Cardiac fibroblast (primary cell): ENCODE data around the gene TTC12.

Source experiments
- DNase-seq, 2 donors: peaks; one replicate each; pipeline versions ENCODE4 v3.0.0 to v3.0.0-alpha.2; 2010; ENCODE audit warnings: low read depth in 2 of 2
- H3K4me3 ChIP-seq, 2 donors: replicated peaks in 1 of 2; 1 replicate in 1 of 2; 2 replicates in 1 of 2; pipeline ENCODE4 v1.5.1; 2011; ENCODE audit warnings: low read depth in 2 of 2, low read length in 2 of 2, mild to moderate bottlenecking in 2 of 2, moderate library complexity in 1 of 2
- CTCF ChIP-seq: IDR thresholded peaks from one replicate; pipeline ENCODE4 v1.5.1; 2011; ENCODE audit warnings: low read depth, mild to moderate bottlenecking, low read length, inconsistent platforms

TTC12 gene

GRCh38 chr11:113322158-113322557 is 7.8 kb downstream of the TTC12 start:
- TF ChIP-seq CTCF, result no peak
- no peak for DNase-seq
- H3K4me3 ChIP-seq, result no peak overlapping the region

GRCh38 chr11:113324250-113324649 is 9.9 kb downstream of the TTC12 start:
- no peak overlapping the region for H3K4me3 ChIP-seq
- no peak for TF ChIP-seq CTCF
- DNase-seq, result no peak

- DNase-seq, result no peak
- no peak overlapping the region for H3K4me3 ChIP-seq
- TF ChIP-seq CTCF, result no peak
Observed at GRCh38 chr11:113329725-113330124, 15.3 kb downstream of the TTC12 start.

GRCh38 chr11:113331441-113331840 is 17.1 kb downstream of the TTC12 start:
- no peak for DNase-seq
- H3K4me3 ChIP-seq, result no peak overlapping the region
- no peak for TF ChIP-seq CTCF

- H3K4me3 ChIP-seq, result no peak overlapping the region
- no peak for DNase-seq
- TF ChIP-seq CTCF, result no peak
Observed at GRCh38 chr11:113332023-113332422, 17.6 kb downstream of the TTC12 start.

- no peak overlapping the region for H3K4me3 ChIP-seq
- no peak for TF ChIP-seq CTCF
- no peak for DNase-seq
Observed at GRCh38 chr11:113332638-113333329, 18.4 kb downstream of the TTC12 start.

- no peak for DNase-seq
- no peak for TF ChIP-seq CTCF
- H3K4me3 ChIP-seq, result no peak overlapping the region
Observed at GRCh38 chr11:113334183-113334582, 19.8 kb downstream of the TTC12 start.
